K562 (cell line): ENCODE results near the gene RREB1. TPM values are rescaled to one million over a fixed set of nuclear protein-coding genes. Genes with fewer than 3 reads are reported as not detected.
A peak's percentile ranks its signal among the peaks of the same experiment; 100 is the strongest.

Experiments
- CAMTA2 ChIP-seq: fragments of 250-450 bp; sonication (Bioruptor Pico); conservative IDR thresholded peaks from 2 replicates; pipeline ENCODE4 v1.5.1; 2022
- CREM ChIP-seq: IDR thresholded peaks from 2 replicates; pipeline ENCODE4 v1.6.1; 2014; ENCODE audit warnings: antibody characterized with exemption, low read depth
- CSDE1 ChIP-seq, 2 experiments: fragments of 450-650 bp; IDR thresholded peaks; 2 replicates each; pipeline ENCODE4 v1.6.1; 2016; ENCODE audit warnings: mild to moderate bottlenecking in 1 of 2
- ETV5 ChIP-seq: sonication (generic); formaldehyde crosslinking; IDR thresholded peaks from 2 replicates; pipeline ENCODE4 v1.4.0; 2020; ENCODE audit warnings: low read depth, mild to moderate bottlenecking, missing genetic modification reagents
- EWSR1 ChIP-seq: fragments of 450-650 bp; IDR thresholded peaks from 2 replicates; pipeline ENCODE4 v1.6.1; 2018; ENCODE audit warnings: borderline replicate concordance, mild to moderate bottlenecking, low read depth, moderate library complexity; ENCODE audit not compliant: partially characterized antibody
- FOXK2 ChIP-seq, 2 experiments: fragments of 450-650 bp; IDR thresholded peaks in 1 of 2; conservative IDR thresholded peaks in 1 of 2; 2 replicates each; pipeline ENCODE4 v1.6.1; 2016; ENCODE audit warnings: low read depth in 2 of 2, mild to moderate bottlenecking in 1 of 2
- HNRNPLL ChIP-seq: fragments of 200-400 bp; formaldehyde crosslinking; IDR thresholded peaks from 2 replicates; pipeline ENCODE4 v1.6.1; 2017; ENCODE audit warnings: low read length, low read depth, mild to moderate bottlenecking; ENCODE audit not compliant: poor library complexity, severe bottlenecking
- MAX ChIP-seq: sonication (generic); formaldehyde crosslinking; IDR thresholded peaks from 2 replicates; pipeline ENCODE4 v1.9.0; 2022; ENCODE audit warnings: mild to moderate bottlenecking, missing genetic modification reagents
- MNT ChIP-seq, 2 experiments: fragments of 450-650 bp; conservative IDR thresholded peaks; 2 replicates each; pipeline ENCODE4 v1.6.1; 2017; ENCODE audit warnings: mild to moderate bottlenecking in 2 of 2, moderate library complexity in 2 of 2
- POLR2G ChIP-seq: fragments of 200-400 bp; formaldehyde crosslinking; IDR thresholded peaks from 2 replicates; pipeline ENCODE4 v1.6.1; 2017; ENCODE audit warnings: low read depth, mild to moderate bottlenecking, antibody characterized with exemption, low read length, moderate library complexity
- PRDM10 ChIP-seq: fragments of 450-650 bp; IDR thresholded peaks from 2 replicates; pipeline ENCODE4 v1.6.1; 2018; ENCODE audit not compliant: partially characterized antibody
- SRF ChIP-seq, 2 experiments: fragments of 250-450, 450-650 bp in 1 of 2; sonication (Bioruptor Pico) in 1 of 2; sonication (generic) in 1 of 2; formaldehyde crosslinking; IDR thresholded peaks; 2 replicates each; pipeline versions ENCODE4 v1.5.0 to v1.5.1; 2020 to 2022; ENCODE audit warnings: mild to moderate bottlenecking in 1 of 2, missing genetic modification reagents in 1 of 2
- SRSF3 ChIP-seq: fragments of 200-400 bp; formaldehyde crosslinking; IDR thresholded peaks from 2 replicates; pipeline ENCODE4 v1.6.1; 2016; ENCODE audit warnings: mild to moderate bottlenecking, low read length, moderate library complexity; ENCODE audit not compliant: insufficient read depth
- SUPT5H ChIP-seq: fragments of 450-650 bp; IDR thresholded peaks from 2 replicates; pipeline ENCODE4 v1.6.1; 2016
- YBX1 ChIP-seq: fragments of 450-650 bp; IDR thresholded peaks from 2 replicates; pipeline ENCODE4 v1.7.1; 2016; ENCODE audit warnings: mild to moderate bottlenecking
- ZFP30 ChIP-seq: fragments of 250-450 bp; sonication (Bioruptor Pico); IDR thresholded peaks from 2 replicates; pipeline ENCODE4 v1.8.0; 2022; ENCODE audit warnings: moderate library complexity, mild to moderate bottlenecking, inconsistent platforms, borderline replicate concordance
- ZNF280B ChIP-seq: fragments of 250-450 bp; sonication (Bioruptor Pico); IDR thresholded peaks from 2 replicates; pipeline ENCODE4 v1.5.1; 2021; ENCODE audit warnings: mild to moderate bottlenecking
- ZNF551 ChIP-seq: fragments of 250-450 bp; sonication (Bioruptor Pico); IDR thresholded peaks from 2 replicates; pipeline ENCODE4 v1.5.0; 2021; ENCODE audit warnings: mild to moderate bottlenecking, moderate library complexity
- ZNF785 ChIP-seq: fragments of 250-450 bp; sonication (Bioruptor Pico); IDR thresholded peaks from 2 replicates; pipeline ENCODE4 v1.4.0; 2020; ENCODE audit warnings: mild to moderate bottlenecking
- polyA plus RNA-seq, 8 experiments: library from polyadenylated mRNA; depleted of rRNA in 4 of 8; stranded (reverse) in 5 of 8; unstranded in 3 of 8; fragments of >200 nt; fragmentation: Nextera tagmentation in 2 of 8; fragmentation: Illumina TruSeq in 1 of 8; extraction: Ambion mirVana in 2 of 8; extraction: Trizol in 1 of 8; gene quantifications; 2 replicates each; pipeline versions ENCODE4 v1.2.1 to v1.2.3, GENCODE V29; 2011 to 2014; ENCODE audit warnings: inconsistent platforms in 1 of 8, missing spikeins in 1 of 8
- total RNA-seq, 7 experiments: library from RNA; depleted of rRNA in 6 of 7; stranded (reverse); fragments of >200 nt in 6 of 7; fragmentation: Illumina TruSeq in 2 of 7; extraction: Trizol in 2 of 7; gene quantifications; 2 replicates each; pipeline versions ENCODE4 v1.2.1 to v1.2.3, GENCODE V29; 2011 to 2021; ENCODE audit warnings: low replicate concordance in 1 of 7

RREB1 gene
- total and polyA plus RNA-seq, 9 of the 15 experiments (the other 6 are each of a cell fraction or from before 2014, with no cell fraction given), result 3.3 to 64.2 (median 19.3) TPM

DNA sequence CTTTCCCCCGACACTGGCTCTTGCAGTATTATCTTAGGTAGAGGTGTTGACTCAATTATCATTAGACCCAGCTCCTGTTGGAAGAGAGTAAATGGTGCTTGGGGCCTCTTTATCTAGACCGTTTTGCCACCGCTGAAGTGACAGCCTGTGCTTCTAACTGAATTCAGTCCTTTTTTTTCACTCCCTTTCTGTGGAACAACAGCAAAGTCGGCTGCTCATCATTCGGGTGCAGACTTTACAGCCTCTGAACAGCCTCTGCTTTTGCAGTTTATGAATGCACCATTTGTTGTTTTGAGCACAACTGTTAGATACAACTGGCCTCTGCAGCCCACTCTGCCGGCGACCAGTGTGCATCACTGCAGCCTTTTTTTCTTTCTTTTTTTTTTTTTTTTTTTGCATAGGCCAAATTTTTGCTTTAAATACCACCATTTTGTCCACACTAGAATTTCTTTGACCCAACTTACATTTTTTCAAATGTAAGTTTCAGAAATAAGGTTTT lies 35.8 kb downstream of the RREB1 start (continued):
- TF ChIP-seq HNRNPLL, result no peak
- TF ChIP-seq SRF (CRISPR knock-in tag; IDR thresholded peaks at IDR 0.05), result no peak
- no peak for TF ChIP-seq CREM
- no peak for TF ChIP-seq SUPT5H
- no peak for TF ChIP-seq YBX1
- TF ChIP-seq PRDM10, result peak; percentile 32
- no peak for TF ChIP-seq CAMTA2 (CRISPR knock-in tag)
- TF ChIP-seq SRSF3, result no peak
- 0 out of 4 replicates have a peak, but pooled peaks of 1 of the 2 experiments have one; percentile 37 for TF ChIP-seq MNT (conservative IDR thresholded peaks at IDR 0.05)
- TF ChIP-seq POLR2G, result no peak
- TF ChIP-seq MAX (CRISPR knock-in tag), result no peak
- no peak for TF ChIP-seq ETV5 (CRISPR knock-in tag)
- TF ChIP-seq ZNF280B (CRISPR knock-in tag), result no peak
- TF ChIP-seq CSDE1 (IDR thresholded peaks at IDR 0.05), result no peak
- TF ChIP-seq FOXK2 (conservative IDR thresholded peaks at IDR 0.05 in 1 of 2, IDR thresholded peaks at IDR 0.05 in 1 of 2; ENCODE audit: low read depth in 2 of 2), result peak in 1 of 2 experiments; percentile 56; a peak in 1 of 4 replicates
- TF ChIP-seq EWSR1, result no peak
- TF ChIP-seq ZFP30 (CRISPR knock-in tag), result no peak
- no peak for TF ChIP-seq ZNF785 (CRISPR knock-in tag)
- TF ChIP-seq ZNF551 (CRISPR knock-in tag), result no peak
